GM21737 (cell line): ENCODE measurements around the gene LRRC1.
"Not testable (repeated sequence)": the region's sequence is repeated elsewhere in the genome, so short reads cannot be mapped to it uniquely, and the experiment has no call there.

Source experiments
- ATAC-seq: cut with Tn5 transposase; IDR thresholded peaks from one replicate; pipeline ENCODE4 v1.9.1; 2021; ENCODE audit warnings: mild to moderate bottlenecking, moderate library complexity; ENCODE audit not compliant: unreplicated experiment

LRRC1 gene

DNA sequence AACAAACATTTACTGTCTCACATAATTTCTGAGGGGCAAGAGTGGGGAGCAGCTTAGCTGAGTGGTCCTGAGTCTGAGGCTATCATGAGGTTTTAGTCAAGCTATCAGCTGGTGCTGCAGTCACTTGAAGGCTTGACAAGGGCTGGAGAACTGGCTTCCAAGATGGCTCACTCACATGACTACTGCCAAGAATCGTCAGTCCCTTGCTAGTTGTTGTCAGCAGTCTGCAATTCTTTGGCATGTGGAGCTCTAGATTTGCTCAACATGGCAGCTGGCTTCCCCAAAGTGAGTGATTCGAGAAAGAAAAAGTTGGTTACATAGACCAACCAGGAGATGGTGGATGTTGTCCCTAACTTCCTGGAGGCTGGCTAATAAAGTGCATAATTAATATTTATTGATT is 2.8 kb upstream of the LRRC1 start:
- ATAC-seq, result no peak

- no peak for ATAC-seq
Measured at GRCh38 chr6:53792973-53793317, 1.9 kb upstream of the LRRC1 start.

GRCh38 chr6:53793318-53794136 is 1.3 kb upstream of the LRRC1 start:
- ATAC-seq, result no peak

GRCh38 chr6:53794137-53794719 is 577 bp upstream of the LRRC1 start:
- ATAC-seq, result peak; percentile 46

- ATAC-seq, result no peak
Measured at GRCh38 chr6:53795340-53795701, 516 bp downstream of the LRRC1 start.

DNA sequence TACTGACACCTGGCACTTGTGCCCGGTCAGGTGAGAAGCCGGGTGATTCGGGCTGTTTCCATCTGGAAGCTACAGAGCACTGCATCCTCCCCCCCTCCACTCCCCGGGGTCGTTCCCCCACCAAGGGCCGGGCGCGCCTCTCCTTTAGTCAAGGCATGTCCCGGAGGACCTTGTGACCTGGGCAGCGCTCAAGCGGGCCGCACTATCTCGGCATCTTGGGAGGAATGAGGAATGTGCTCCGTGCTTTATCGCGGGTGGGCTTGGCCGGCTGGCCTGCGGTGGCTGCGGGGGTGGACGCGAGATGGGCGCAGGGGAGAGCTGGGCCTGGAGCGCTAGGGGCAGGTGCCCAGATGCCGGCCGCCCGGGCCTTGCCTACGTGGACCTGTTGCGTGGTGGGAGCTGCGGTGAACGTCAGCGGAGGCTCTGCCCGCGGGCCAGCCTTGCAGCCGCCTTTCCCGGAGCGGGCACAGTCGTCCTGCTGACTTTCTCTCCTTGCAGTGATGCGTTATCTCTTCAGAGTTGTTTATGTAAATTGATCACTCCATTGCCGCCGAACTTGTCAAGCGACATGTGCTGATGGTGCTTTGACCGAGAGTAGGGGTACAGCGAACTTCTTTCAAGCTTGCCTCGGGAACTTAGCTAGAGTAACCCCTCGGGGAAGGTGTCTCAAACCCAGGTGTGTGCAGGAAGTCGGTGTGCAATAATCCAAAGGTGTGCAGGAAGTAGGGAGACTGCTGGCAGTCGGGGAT is 1.1 kb downstream of the LRRC1 start:
- no peak for ATAC-seq

DNA sequence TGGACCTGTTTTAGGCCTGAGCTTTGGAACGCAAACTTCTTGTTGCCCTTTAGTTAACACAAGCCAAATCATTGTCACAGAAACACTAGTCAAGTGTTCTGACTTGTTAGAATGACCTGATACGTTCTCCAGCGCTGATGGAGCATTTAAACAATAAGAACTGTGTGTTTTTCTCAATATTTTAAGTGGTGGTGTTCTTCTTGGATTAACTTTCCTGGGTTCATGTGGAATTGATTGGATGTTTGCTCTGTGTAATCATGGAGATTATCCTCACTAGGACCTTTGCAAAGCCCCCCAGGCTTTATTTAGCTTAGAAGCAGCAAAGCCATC is 1.6 kb downstream of the LRRC1 start:
- no peak for ATAC-seq

GRCh38 chr6:53796791-53797190 is 2.0 kb downstream of the LRRC1 start:
- no peak for ATAC-seq

GRCh38 chr6:53797304-53797703 is 2.5 kb downstream of the LRRC1 start:
- ATAC-seq, result no peak

DNA sequence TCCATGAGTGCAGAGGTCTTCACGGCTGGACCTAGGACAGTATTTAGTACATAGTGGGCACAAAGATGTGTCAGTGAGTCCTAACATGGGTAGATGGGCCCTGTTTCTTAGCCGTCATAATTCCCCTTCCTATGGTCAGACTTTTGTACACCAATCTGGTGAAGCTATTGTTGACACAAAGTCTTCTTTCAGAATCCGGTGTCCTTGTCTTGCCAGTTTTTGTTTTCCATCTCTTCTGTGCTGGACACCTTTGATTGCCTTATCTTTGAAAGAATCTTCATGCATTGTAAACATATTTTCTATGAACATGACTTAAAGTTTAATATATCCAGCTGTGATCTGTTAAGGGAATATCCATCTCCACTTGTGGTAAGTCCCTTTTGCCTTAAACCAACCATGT is 4.5 kb downstream of the LRRC1 start:
- ATAC-seq, result no peak

DNA sequence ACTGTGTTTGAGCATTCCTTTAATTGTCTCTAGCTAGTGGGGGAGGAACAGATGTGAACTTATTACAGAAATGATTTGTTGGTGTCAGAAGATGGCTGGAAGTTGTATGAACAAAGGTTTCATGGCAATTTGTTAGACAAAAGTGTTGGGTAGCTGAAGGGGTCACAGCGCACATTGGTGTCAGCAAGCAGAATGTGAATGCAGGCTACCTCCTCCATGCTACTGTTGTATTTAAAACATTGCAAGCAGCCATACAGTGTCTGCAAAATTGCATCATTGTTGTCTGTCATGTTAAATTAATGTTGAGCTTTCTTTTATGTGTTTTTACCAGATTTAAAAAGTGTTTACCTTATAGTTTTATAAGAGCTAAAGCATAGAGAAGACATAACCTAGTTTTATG is 6.2 kb downstream of the LRRC1 start:
- no peak for ATAC-seq

DNA sequence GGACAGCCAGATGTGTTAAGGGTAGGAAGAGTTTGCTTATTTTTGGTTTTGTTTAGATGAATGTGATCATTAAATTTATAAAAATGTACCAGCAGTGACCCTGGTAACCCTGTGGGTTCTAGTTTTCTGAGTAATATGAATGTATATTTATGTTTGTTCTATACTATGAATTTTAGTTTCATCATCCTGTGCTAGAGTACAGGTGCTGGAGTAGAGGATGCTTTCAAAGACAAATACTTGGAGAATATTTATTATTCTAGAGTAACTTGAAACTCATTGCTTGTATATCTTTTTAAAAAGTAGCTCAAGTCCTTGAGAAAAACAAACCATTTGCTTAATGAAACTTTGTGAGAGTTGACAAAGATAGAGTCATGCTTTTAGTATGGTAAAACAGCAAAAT is 7.8 kb downstream of the LRRC1 start:
- ATAC-seq, result no peak

- ATAC-seq, result no peak
Measured at GRCh38 chr6:53803081-53803860, 8.5 kb downstream of the LRRC1 start.

- no peak for ATAC-seq
Measured at GRCh38 chr6:53805016-53805415, 10.2 kb downstream of the LRRC1 start.

- ATAC-seq, result no peak
Measured at GRCh38 chr6:53805725-53806124, 10.9 kb downstream of the LRRC1 start.

- not testable (repeated sequence) for ATAC-seq
Measured at GRCh38 chr6:53807606-53808005, 12.8 kb downstream of the LRRC1 start.

- no peak for ATAC-seq
Measured at GRCh38 chr6:53808302-53808881, 13.6 kb downstream of the LRRC1 start.

GRCh38 chr6:53809691-53810090 is 14.9 kb downstream of the LRRC1 start:
- ATAC-seq, result no peak

DNA sequence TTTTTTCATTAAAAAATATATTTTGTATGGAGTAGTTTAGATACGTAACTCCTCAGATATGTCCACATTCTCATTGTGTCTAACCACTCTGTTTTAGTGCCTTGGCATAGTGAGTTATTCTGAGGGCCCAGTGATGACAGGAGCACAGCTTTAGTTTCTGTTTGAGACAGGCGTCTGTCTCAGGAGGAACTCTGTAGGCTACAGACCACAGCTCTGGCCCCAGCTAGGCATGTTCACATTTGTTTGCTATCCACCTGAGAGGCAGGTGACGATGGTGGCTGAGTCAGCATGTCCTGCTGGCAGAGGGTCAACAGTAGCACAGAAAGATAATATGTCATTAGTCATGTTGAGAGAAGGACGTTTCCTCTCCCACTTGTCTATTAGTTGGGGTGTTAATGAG is 16.3 kb downstream of the LRRC1 start:
- ATAC-seq, result peak; percentile 89

- ATAC-seq, result no peak
Measured at GRCh38 chr6:53811746-53812145, 16.9 kb downstream of the LRRC1 start.

DNA sequence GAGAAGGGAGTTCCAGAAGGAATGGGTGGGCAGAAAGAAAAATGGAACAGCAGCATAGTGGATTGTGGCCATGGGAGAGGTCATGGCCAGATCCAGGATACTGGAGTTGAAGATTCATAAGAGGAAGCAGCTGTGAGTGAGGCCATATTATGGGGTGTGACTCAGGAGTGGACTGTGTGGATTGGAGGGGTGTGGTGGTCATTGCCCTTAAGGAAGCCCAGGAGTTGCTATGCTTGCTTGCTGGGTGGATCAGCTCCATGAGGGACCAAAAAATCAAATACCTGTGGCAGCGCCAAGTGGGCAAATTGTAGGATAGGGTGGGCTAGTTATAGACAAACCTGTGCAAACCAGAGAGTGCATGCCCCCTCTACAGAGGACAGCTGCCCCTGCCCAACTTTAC is 18.3 kb downstream of the LRRC1 start:
- no peak for ATAC-seq
